Omental fat pad (tissue), 4 donors: Measurements from ENCODE around the gene NKAIN2. TPM values are rescaled to one million over a fixed set of nuclear protein-coding genes. Genes with fewer than 3 reads are reported as not detected.
A peak's percentile ranks its signal among the peaks of the same experiment; 100 is the strongest.

Experiments used
- ATAC-seq: fragments of 150-250 bp; one replicate; pipeline ENCODE4 v1.9.1; 2016; ENCODE audit warnings: mild to moderate bottlenecking, moderate library complexity; ENCODE audit not compliant: low FRiP score
- DNase-seq: peaks from one replicate; pipeline ENCODE4 v3.0.0-alpha.2; 2019; ENCODE audit warnings: low spot score
- CTCF ChIP-seq, 3 donors: fragments of 450-650 bp; IDR thresholded peaks; one replicate each; pipeline ENCODE4 v1.5.1; 2016 to 2017; ENCODE audit warnings: antibody characterized with exemption in 3 of 3, mild to moderate bottlenecking in 3 of 3, moderate library complexity in 2 of 3
- total RNA-seq, 4 donors: library from RNA; depleted of rRNA; stranded (reverse); fragments of >200 nt; gene quantifications; one replicate each; pipeline ENCODE4 v1.1.0, GENCODE V29; 2016

NKAIN2 gene
- total RNA-seq, 4 donors from 2014 or later, result not detected

GRCh38 chr6:124530926-124531325, 727.3 kb downstream of the NKAIN2 start:
- DNase-seq (no peak), ATAC-seq (no peak)
- no peak for TF ChIP-seq CTCF (IDR thresholded peaks at IDR 0.05)

- DNase-seq (no peak), ATAC-seq (no peak)
- no peak for TF ChIP-seq CTCF (IDR thresholded peaks at IDR 0.05)
Observed at GRCh38 chr6:124535299-124535698, 731.6 kb downstream of the NKAIN2 start.

- no peak for TF ChIP-seq CTCF (IDR thresholded peaks at IDR 0.05)
- peak; percentile 96 for ATAC-seq
- no peak for DNase-seq
Observed at GRCh38 chr6:124535746-124536145, 732.1 kb downstream of the NKAIN2 start.

GRCh38 chr6:124536157-124536841, 732.6 kb downstream of the NKAIN2 start:
- no peak for TF ChIP-seq CTCF (IDR thresholded peaks at IDR 0.05)
- DNase-seq (no peak), ATAC-seq (no peak)

GRCh38 chr6:124536842-124537191, 733.2 kb downstream of the NKAIN2 start:
- ATAC-seq (no peak), DNase-seq (no peak)
- no peak for TF ChIP-seq CTCF (IDR thresholded peaks at IDR 0.05)

- ATAC-seq (no peak), DNase-seq (no peak)
- TF ChIP-seq CTCF (IDR thresholded peaks at IDR 0.05), result no peak
Observed at GRCh38 chr6:124539096-124539495, 735.4 kb downstream of the NKAIN2 start.

- DNase-seq (no peak), ATAC-seq (no peak)
- TF ChIP-seq CTCF (IDR thresholded peaks at IDR 0.05), result no peak
Observed at GRCh38 chr6:124541573-124541972, 737.9 kb downstream of the NKAIN2 start.
